ENCODE data around the gene C10orf88.

DNA sequence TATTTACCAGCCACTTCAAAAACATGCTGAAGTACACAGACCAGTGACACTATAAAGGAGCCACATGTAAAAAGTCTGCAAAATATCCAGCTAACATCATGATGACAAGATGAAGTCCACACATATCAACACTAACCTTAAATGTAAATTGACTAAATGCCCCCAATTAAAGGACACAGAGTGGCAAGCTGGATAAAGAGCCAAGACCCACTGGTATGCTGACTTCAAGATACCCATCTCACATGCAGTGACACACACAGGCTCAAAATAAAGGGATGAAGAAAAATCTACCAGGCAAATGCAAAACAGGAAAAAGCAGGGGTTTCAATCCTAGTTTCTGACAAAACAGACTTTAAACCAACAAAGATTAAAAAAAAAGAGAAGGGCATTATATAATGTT lies 12.9 kb upstream of the C10orf88 start:
- TF ChIP-seq, protein P1, sequence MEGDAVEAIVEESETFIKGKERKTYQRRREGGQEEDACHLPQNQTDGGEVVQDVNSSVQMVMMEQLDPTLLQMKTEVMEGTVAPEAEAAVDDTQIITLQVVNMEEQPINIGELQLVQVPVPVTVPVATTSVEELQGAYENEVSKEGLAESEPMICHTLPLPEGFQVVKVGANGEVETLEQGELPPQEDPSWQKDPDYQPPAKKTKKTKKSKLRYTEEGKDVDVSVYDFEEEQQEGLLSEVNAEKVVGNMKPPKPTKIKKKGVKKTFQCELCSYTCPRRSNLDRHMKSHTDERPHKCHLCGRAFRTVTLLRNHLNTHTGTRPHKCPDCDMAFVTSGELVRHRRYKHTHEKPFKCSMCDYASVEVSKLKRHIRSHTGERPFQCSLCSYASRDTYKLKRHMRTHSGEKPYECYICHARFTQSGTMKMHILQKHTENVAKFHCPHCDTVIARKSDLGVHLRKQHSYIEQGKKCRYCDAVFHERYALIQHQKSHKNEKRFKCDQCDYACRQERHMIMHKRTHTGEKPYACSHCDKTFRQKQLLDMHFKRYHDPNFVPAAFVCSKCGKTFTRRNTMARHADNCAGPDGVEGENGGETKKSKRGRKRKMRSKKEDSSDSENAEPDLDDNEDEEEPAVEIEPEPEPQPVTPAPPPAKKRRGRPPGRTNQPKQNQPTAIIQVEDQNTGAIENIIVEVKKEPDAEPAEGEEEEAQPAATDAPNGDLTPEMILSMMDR (IDR thresholded peaks at IDR 0.05; ENCODE audit: low read depth, low read length, poor library complexity, severe bottlenecking) = no peak
- no peak for TF ChIP-seq EZH2phosphoT487 (IDR thresholded peaks at IDR 0.05; ENCODE audit: borderline replicate concordance, low read length)

All from DOHH2 (cell line).